Measurements from ENCODE around the gene MMP19.

Gene MMP19

DNA sequence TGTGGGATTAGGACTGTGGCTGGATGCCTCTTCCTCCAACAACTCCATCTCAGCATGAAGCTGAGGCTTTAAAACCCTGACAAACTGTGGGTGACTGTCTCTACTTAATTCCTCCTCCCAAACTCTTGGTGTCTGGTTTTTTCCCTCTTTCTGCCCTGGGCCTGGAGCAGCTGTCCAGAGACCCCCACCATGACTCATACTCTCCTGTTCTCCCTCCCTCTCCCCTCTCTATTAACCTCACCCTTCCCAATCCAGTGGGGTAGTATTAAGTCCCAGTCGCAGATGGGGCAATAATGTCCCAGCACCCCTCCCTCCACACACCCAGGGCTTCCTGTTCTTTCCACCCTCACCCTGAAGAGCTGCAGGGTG lies 11.3 kb downstream of the MMP19 start:
- no peak for TF ChIP-seq CTCF (IDR thresholded peaks at IDR 0.05; ENCODE audit: low read depth, low read length, missing control alignments)
- in situ Hi-C loops (cut with HindIII; ENCODE audit: low sequenced_read_pairs): no loop called here
- H3K4me3 ChIP-seq (ENCODE audit: low read depth, low read length): peak overlapping the region; percentile 98
- no peak for DNase-seq (ENCODE audit: low read depth)

GRCh38 chr12:55830601-55831446 lies 11.9 kb downstream of the MMP19 start:
- no peak for TF ChIP-seq CTCF (IDR thresholded peaks at IDR 0.05; ENCODE audit: low read depth, low read length, missing control alignments)
- no peak for DNase-seq (ENCODE audit: low read depth)
- in situ Hi-C loops (cut with HindIII; ENCODE audit: low sequenced_read_pairs): no loop called here
- peak overlapping the region; percentile 98 for H3K4me3 ChIP-seq (ENCODE audit: low read depth, low read length)

DNA sequence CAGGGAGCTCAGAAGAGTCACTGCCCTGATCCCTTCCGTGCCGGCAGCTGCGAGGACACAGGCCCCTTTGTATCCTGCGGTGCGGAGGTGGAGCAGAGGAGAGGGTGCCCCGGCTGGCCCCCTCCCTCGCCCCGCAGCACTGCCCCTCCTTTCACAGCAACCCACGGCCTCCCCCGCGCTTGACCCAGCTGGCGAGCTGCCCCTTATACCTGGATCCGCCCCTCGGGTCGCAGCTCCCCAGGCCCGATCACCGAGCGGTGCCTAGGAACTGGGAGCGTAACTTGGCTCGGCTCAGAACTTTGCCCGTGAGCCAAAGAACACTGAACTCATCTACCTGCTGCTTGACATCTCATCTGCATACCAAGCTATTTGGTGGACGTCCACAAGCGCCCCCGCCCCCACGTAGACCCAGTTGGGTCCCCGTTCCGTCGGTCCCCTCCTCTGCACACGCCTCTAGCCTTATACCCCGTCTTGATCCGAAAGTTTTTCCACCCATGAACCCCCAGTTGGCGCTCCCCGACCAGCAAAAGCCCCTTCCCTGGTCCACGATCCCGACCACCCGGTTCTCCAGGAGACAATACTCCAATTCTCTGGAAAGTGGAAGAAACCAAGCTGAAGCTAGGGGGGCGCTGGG lies 12.7 kb downstream of the MMP19 start:
- peak overlapping the region; percentile 98 for H3K4me3 ChIP-seq (ENCODE audit: low read depth, low read length)
- no peak for DNase-seq (ENCODE audit: low read depth)
- no peak for TF ChIP-seq CTCF (IDR thresholded peaks at IDR 0.05; ENCODE audit: low read depth, low read length, missing control alignments)
- in situ Hi-C loops (cut with HindIII; ENCODE audit: low sequenced_read_pairs): no loop called here

DNA sequence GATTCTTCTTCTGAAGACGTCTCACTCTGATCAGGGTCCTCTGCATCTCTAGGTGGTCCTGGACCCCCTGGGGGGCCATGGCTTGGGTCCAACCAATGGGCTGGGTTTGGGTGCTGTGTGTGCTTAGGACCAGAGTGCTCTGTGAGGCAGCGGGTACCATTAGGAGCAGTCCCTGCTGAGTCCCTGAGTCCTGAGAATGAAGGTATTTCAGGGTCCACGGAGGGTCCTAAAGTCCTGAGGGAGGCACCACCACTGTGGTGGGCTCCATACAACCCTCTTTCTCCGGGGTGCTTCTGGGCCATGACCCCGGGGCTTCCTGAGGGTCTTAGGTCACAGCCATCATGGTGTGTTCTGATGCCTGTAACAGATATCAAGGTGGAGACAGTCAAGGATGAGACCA lies 14.4 kb downstream of the MMP19 start:
- no peak for TF ChIP-seq CTCF (IDR thresholded peaks at IDR 0.05; ENCODE audit: low read depth, low read length, missing control alignments)
- H3K4me3 ChIP-seq (ENCODE audit: low read depth, low read length): peak overlapping the region; percentile 98
- in situ Hi-C loops (cut with HindIII; ENCODE audit: low sequenced_read_pairs): no loop called here
- no peak for DNase-seq (ENCODE audit: low read depth)

DNA sequence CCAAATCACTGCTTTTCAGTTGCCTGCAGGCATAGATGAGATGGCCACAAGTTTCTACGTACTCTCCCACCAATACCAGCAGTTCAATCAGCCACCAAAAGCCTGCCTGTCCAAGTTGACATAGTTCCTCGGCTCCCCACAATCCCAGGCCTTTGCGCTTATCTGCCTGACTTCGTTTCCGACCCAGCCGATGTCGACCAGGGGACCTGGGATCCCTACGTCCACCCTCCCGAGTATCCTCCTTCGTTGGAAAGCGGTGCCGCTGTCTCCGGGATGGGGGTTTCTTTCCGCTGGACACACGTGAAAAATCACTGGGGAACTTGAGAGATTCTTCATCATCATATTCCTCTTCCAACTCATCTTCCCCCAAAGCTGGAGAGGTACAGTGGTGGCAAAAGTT lies 14.9 kb downstream of the MMP19 start:
- no peak for TF ChIP-seq CTCF (IDR thresholded peaks at IDR 0.05; ENCODE audit: low read depth, low read length, missing control alignments)
- peak overlapping the region; percentile 4 for H3K4me3 ChIP-seq (ENCODE audit: low read depth, low read length)
- DNase-seq (ENCODE audit: low read depth): no peak
- in situ Hi-C loops (cut with HindIII; ENCODE audit: low sequenced_read_pairs): no loop called here

DNA sequence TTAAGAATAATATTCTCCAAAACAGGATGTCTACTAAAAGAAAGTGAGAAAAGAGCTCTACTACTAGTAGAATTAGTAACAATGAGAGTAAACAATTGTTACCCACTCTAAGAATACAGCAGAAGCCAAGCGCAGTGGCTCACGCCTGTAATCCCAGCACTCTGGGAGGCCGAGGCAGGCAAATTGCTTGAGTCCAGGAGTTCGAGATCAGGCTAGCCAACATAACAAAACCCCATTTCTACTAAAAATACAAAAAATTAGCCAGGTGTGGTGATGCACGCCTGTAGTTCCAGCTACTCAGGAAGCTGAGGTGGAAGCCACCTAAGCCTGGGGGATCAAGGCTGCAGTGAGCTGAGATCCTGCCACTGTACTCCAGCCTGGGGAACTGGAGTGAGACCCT lies 18.0 kb downstream of the MMP19 start:
- no peak for TF ChIP-seq CTCF (IDR thresholded peaks at IDR 0.05; ENCODE audit: low read depth, low read length, missing control alignments)
- in situ Hi-C loops (cut with HindIII; ENCODE audit: low sequenced_read_pairs): no loop called here
- no peak for DNase-seq (ENCODE audit: low read depth)
- H3K4me3 ChIP-seq (ENCODE audit: low read depth, low read length): no peak overlapping the region
